ENCODE data around the gene SSH2.

The SSH2 gene

GRCh38 chr17:29607557-29608195 is 322.4 kb downstream of the SSH2 start:
- H2AFZ ChIP-seq (ENCODE audit: low read depth, low read length, severe bottlenecking): no peak overlapping the region

GRCh38 chr17:29603109-29603674 is 326.8 kb downstream of the SSH2 start:
- H3K9me2 ChIP-seq (replicated peaks; ENCODE audit: insufficient read depth, low read length): no peaks in the 10 kb centered on the region
- TF ChIP-seq EZH2phosphoT487 (conservative IDR thresholded peaks at IDR 0.05; ENCODE audit: low read length) (no peak), CTCF (IDR thresholded peaks at IDR 0.05; ENCODE audit: insufficient read depth, low read length, poor library complexity, severe bottlenecking) (no peak)
- no peaks in the 10 kb centered on the region for H3K27me3 ChIP-seq (ENCODE audit: low read length)
- no peak overlapping the region for H3K4me3 ChIP-seq (ENCODE audit: insufficient read depth, low read length, poor library complexity, severe bottlenecking)
- no peaks in the 10 kb centered on the region for H3K36me3 ChIP-seq (ENCODE audit: low read length)
- H3K79me2 ChIP-seq (ENCODE audit: insufficient read depth, low read length): 0 out of 2 replicates have a peak, but pooled peaks cover 3% of the 10 kb centered on the region
- H3K4me2 ChIP-seq (ENCODE audit: low read depth, low read length, poor library complexity, severe bottlenecking): no peak overlapping the region
- H3K27ac ChIP-seq (ENCODE audit: low read depth, low read length): no peak overlapping the region
- no peak overlapping the region for H2AFZ ChIP-seq (ENCODE audit: low read depth, low read length, severe bottlenecking)
- no peaks in the 10 kb centered on the region for H3F3A ChIP-seq (ENCODE audit: insufficient read depth)
- H3K9ac ChIP-seq (ENCODE audit: low read length): no peak overlapping the region
- no peaks in the 10 kb centered on the region for H3K9me3 ChIP-seq (ENCODE audit: insufficient read depth, low read length)
- no peaks in the 10 kb centered on the region for H4K20me1 ChIP-seq (ENCODE audit: low read depth, low read length)

More at GRCh38 chr17:29607557-29608195, 322.4 kb downstream of the SSH2 start:
- no peaks in the 10 kb centered on the region for H3K36me3 ChIP-seq (ENCODE audit: low read length)
- no peaks in the 10 kb centered on the region for H3K9me2 ChIP-seq (replicated peaks; ENCODE audit: insufficient read depth, low read length)
- no peak overlapping the region for H3K27ac ChIP-seq (ENCODE audit: low read depth, low read length)
- TF ChIP-seq EZH2phosphoT487 (conservative IDR thresholded peaks at IDR 0.05; ENCODE audit: low read length): no peak
- no peak for TF ChIP-seq CTCF (IDR thresholded peaks at IDR 0.05; ENCODE audit: insufficient read depth, low read length, poor library complexity, severe bottlenecking)
- no peaks in the 10 kb centered on the region for H3F3A ChIP-seq (ENCODE audit: insufficient read depth)
- H3K27me3 ChIP-seq (ENCODE audit: low read length): no peaks in the 10 kb centered on the region
- H3K4me3 ChIP-seq (ENCODE audit: insufficient read depth, low read length, poor library complexity, severe bottlenecking): no peak overlapping the region
- H4K20me1 ChIP-seq (ENCODE audit: low read depth, low read length): no peaks in the 10 kb centered on the region
- no peak overlapping the region for H3K9ac ChIP-seq (ENCODE audit: low read length)
- 0 out of 2 replicates have a peak, but pooled peaks cover 3% of the 10 kb centered on the region for H3K79me2 ChIP-seq (ENCODE audit: insufficient read depth, low read length)
- H3K4me2 ChIP-seq (ENCODE audit: low read depth, low read length, poor library complexity, severe bottlenecking): no peak overlapping the region
- H3K9me3 ChIP-seq (ENCODE audit: insufficient read depth, low read length): no peaks in the 10 kb centered on the region

GRCh38 chr17:29597361-29598172 is 332.5 kb downstream of the SSH2 start:
- no peak overlapping the region for H2AFZ ChIP-seq (ENCODE audit: low read depth, low read length, severe bottlenecking)
- no peak overlapping the region for H3K4me2 ChIP-seq (ENCODE audit: low read depth, low read length, poor library complexity, severe bottlenecking)
- H4K20me1 ChIP-seq (ENCODE audit: low read depth, low read length): no peaks in the 10 kb centered on the region; the same call in 1 of the 2 replicates
- no peaks in the 10 kb centered on the region for H3K9me3 ChIP-seq (ENCODE audit: insufficient read depth, low read length)
- no peak overlapping the region for H3K27ac ChIP-seq (ENCODE audit: low read depth, low read length)
- no peaks in the 10 kb centered on the region for H3K79me2 ChIP-seq (ENCODE audit: insufficient read depth, low read length)
- peaks cover 2% of the 10 kb centered on the region for H3F3A ChIP-seq (ENCODE audit: insufficient read depth)
- H3K27me3 ChIP-seq (ENCODE audit: low read length): no peaks in the 10 kb centered on the region
- no peaks in the 10 kb centered on the region for H3K9me2 ChIP-seq (replicated peaks; ENCODE audit: insufficient read depth, low read length)
- no peak overlapping the region for H3K4me3 ChIP-seq (ENCODE audit: insufficient read depth, low read length, poor library complexity, severe bottlenecking)
- TF ChIP-seq EZH2phosphoT487 (conservative IDR thresholded peaks at IDR 0.05; ENCODE audit: low read length) (no peak), CTCF (IDR thresholded peaks at IDR 0.05; ENCODE audit: insufficient read depth, low read length, poor library complexity, severe bottlenecking) (no peak)
- H3K9ac ChIP-seq (ENCODE audit: low read length): no peak overlapping the region
- no peaks in the 10 kb centered on the region for H3K36me3 ChIP-seq (ENCODE audit: low read length)

Measured in SU-DHL-6 (cell line).